HG02623 (cell line): ENCODE results near the gene CAP2.

Source experiments
- ATAC-seq: cut with Tn5 transposase; IDR thresholded peaks from one replicate; pipeline ENCODE4 v1.9.1; 2021; ENCODE audit warnings: moderate library complexity; ENCODE audit not compliant: unreplicated experiment

CAP2 gene

GRCh38 chr6:17470938-17471327, 77.5 kb downstream of the CAP2 start:
- ATAC-seq: no peak

DNA sequence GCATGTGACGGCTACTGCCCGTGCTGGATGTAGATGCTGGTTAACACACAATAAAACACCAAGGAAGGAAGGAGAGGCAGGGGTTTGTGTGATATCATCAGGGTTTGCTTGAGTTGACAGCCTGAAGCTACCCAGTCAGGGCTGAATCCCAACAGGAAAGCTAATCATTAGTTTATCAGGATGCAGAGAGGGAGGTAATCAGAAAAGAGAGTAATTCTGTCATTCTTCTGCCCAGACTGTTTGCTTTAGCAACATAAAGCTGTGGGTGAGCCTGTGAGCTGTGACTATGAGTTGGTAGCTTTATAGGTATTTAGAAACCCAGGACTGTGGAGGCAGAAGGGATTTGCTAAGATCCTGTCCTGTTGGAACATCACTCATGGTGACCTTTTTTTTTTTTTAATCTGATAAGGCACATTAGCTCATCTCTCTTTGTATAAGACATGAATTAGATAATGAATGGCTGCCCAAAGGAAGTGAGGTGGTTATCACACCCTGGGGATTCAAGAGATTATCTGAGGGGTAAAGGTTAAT, 79.3 kb downstream of the CAP2 start:
- ATAC-seq: no peak

GRCh38 chr6:17473554-17473953, 80.2 kb downstream of the CAP2 start:
- ATAC-seq: no peak

GRCh38 chr6:17474289-17474688, 80.9 kb downstream of the CAP2 start:
- no peak for ATAC-seq

- ATAC-seq: no peak
Measured at GRCh38 chr6:17475606-17476244, 82.3 kb downstream of the CAP2 start.

GRCh38 chr6:17476511-17476910, 83.1 kb downstream of the CAP2 start:
- ATAC-seq: no peak

DNA sequence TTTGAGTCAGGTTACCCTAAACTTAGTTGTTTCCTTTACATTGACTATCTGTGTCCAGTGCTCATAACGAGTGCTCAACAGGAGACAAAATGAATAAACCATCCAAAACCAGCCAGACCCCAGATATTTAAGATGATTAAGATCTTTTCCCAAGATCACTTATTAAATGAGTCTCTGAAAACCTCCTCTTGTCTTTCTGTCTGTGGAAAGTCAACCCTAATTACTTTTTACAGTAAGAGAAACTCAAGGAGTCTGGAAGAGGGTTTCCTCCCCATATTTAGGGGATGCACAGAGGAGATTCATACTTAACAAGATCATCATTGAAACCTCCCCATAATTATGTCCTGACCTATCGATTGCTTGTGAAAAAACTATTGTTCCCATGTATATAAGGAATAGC, 84.0 kb downstream of the CAP2 start:
- ATAC-seq: no peak

GRCh38 chr6:17478223-17478907, 85.0 kb downstream of the CAP2 start:
- ATAC-seq: no peak

- ATAC-seq: no peak
Measured at GRCh38 chr6:17478946-17479345, 85.6 kb downstream of the CAP2 start.

DNA sequence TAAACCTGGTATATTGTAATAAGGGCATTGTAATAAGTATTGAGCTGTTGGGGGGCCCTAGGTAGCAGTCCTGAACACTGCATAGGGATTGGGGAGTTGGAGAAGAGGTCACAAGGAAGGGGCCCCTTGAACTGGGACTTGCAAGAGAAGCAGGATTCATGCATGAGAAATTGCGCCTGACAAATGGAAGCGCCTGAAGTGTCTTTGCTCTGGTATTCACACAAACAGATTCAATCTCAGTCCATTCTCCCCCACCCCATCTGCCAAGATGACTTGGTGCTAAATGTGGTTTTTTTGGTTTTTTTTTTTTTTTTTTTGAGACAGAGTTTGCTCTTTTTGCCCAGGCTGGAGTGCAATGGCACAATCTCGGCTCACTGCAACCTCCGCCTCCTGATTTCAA, 87.1 kb downstream of the CAP2 start:
- no peak for ATAC-seq

DNA sequence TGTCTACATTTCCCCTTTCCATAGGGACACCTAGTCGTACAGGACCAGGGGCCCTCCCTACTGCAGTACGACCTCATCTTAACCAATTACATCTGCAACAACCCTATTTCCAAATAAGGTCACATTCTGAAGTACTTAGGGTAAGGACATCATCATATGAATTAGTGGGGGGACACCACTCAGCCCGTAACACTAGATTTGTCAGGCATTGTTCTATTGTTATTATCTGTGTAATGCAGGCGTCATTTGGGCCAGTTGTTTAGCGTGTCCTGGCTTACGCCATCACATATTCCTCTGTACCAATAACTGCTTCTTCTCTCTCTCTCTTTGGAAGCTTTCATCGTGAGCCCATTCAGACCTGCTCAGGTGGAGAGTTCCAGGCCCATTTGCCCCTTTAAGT, 89.3 kb downstream of the CAP2 start:
- ATAC-seq: no peak

DNA sequence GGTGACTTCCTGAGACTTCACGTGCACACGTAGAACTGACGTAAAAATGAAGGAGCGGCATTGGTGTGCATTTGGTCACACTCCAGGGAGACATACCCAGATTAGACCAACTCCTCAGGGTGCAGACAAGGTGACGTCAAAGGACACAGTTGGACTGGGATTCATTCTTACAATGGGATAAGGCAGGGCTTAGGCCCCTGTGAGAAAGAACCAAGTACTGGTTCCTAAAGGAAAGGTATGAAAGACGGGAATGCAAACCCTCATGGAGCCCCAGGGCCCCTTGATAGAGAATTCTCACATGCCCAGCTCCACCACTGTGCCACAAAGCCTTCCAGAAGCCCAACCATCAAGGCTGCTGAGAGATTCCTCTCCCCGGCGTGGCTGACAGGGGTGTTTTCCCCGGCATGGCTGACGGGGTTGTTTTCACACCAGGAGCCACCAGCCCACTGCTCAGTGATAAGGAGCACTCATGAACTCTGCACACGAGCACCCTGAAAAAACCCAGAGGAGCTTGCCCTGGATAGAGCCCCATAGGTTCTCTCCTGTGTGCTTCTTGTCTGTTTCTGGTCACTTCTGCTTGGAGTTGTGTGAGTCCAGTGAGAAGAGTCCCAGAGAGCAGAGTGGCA, 90.1 kb downstream of the CAP2 start:
- ATAC-seq: no peak

DNA sequence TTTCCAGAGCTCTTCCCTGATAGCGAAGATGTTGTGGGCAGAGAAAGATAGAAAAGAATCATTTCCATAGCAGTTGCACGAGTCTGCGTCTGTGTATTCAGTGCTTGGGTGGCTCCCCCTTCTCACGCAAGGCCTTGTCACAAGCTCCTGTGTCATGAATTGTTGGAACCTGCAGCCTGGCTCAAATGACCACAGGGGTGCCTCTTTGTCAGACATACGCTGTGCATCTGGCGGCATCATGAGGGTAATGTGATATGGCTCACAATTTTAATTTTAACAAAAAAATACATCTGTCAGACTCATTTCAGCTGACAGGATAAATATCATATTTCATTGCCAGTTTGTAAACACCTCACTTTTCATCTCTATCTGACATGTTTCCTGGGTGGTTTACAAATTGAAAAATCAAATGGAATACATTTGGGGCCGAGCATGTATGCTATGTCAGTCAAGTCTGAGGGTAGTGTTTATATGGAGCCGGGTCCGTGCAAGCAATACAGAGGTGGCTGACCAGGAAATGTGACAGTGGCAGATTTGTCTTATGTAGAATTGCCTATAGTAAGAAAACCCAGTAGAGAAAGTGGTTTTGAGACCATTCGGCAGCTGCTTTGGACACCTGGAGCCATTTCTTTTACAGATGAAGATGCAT, 90.9 kb downstream of the CAP2 start:
- ATAC-seq: no peak

- no peak for ATAC-seq
Measured at GRCh38 chr6:17485181-17485580, 91.8 kb downstream of the CAP2 start.

DNA sequence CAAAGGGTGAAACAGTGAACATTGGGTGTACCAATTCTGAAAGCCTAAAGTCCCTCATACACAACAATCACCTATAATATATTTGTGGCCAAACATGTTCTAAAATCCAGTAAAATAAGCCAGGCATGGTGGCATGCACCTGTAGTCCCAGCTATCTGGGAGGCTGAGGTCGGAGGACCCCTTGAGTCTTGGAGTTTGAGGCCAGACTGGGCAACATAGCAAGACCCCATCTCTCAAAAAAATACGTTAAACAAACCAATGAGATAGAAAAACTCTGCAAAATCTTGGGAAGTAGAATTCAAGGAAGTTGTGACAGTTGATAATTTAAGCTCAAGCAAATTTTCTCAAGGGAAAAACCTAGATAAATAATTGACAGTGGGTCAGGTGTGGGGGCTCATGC, 92.6 kb downstream of the CAP2 start:
- ATAC-seq: no peak

DNA sequence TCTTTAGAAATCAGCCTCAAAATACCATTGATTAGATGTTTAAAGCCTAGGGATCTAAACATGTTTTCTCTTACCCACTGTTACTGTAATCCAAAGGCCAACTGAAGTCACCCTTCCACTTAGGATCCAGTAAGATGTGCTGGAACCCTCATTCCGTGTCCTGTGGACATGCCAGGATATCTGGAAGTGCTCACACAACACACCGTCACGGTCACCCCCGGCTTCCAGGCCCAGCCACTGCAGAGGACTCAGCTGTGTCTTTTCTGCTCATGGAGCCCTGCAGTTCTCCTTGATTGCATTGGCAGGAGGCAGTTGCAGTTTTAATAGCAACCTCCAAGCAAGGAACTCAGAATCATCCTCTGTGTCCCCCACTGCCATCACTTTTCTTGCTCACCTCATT, 93.3 kb downstream of the CAP2 start:
- no peak for ATAC-seq

GRCh38 chr6:17490724-17491123, 97.3 kb downstream of the CAP2 start:
- no peak for ATAC-seq

- ATAC-seq: no peak
Measured at GRCh38 chr6:17491416-17492142, 98.2 kb downstream of the CAP2 start.

- ATAC-seq: no peak
Measured at GRCh38 chr6:17492350-17492749, 99.0 kb downstream of the CAP2 start.

GRCh38 chr6:17493286-17493685, 99.9 kb downstream of the CAP2 start:
- no peak for ATAC-seq

GRCh38 chr6:17494177-17494576, 100.8 kb downstream of the CAP2 start:
- no peak for ATAC-seq
